NCI-H128 (cell line): Measurements from ENCODE around the gene CHST12.
"Not testable (repeated sequence)": the region's sequence is repeated elsewhere in the genome, so short reads cannot be mapped to it uniquely, and the experiment has no call there.

ENCODE experiments used
- DNase-seq: peaks from one replicate; lab custom pipeline; 2025; ENCODE audit not compliant: unreplicated experiment; lab: John Stamatoyannopoulos, UW

The CHST12 gene

GRCh38 chr7:2403718-2404648, 572 bp downstream of the CHST12 start:
- DNase-seq, result no peak

- DNase-seq, result no peak
These were observed 1.3 kb downstream of the CHST12 start for GRCh38 chr7:2404714-2405119.

GRCh38 chr7:2405201-2405600, 1.8 kb downstream of the CHST12 start:
- DNase-seq, result no peak

- DNase-seq, result no peak
These were observed 2.4 kb downstream of the CHST12 start for GRCh38 chr7:2405601-2406345.

- DNase-seq, result no peak
These were observed 6.5 kb downstream of the CHST12 start for GRCh38 chr7:2409745-2410414.

- no peak for DNase-seq
These were observed 7.6 kb downstream of the CHST12 start for GRCh38 chr7:2411049-2411448.

GRCh38 chr7:2411815-2412586, 8.6 kb downstream of the CHST12 start:
- no peak for DNase-seq

GRCh38 chr7:2412587-2413201, 9.3 kb downstream of the CHST12 start:
- DNase-seq, result no peak

- no peak for DNase-seq
These were observed 12.7 kb downstream of the CHST12 start for GRCh38 chr7:2416063-2416462.

- no peak for DNase-seq
These were observed 13.2 kb downstream of the CHST12 start for GRCh38 chr7:2416650-2417049.

- DNase-seq, result not testable (repeated sequence)
These were observed 13.8 kb downstream of the CHST12 start for GRCh38 chr7:2417178-2417577.

- no peak for DNase-seq
These were observed 14.6 kb downstream of the CHST12 start for GRCh38 chr7:2417981-2418481.

GRCh38 chr7:2420216-2420933, 17.0 kb downstream of the CHST12 start:
- no peak for DNase-seq

- DNase-seq, result no peak
These were observed 18.5 kb downstream of the CHST12 start for GRCh38 chr7:2421943-2422310.

- no peak for DNase-seq
These were observed 22.3 kb downstream of the CHST12 start for GRCh38 chr7:2425749-2426148.

- no peak for DNase-seq
These were observed 28.0 kb downstream of the CHST12 start for GRCh38 chr7:2431260-2431867.

- DNase-seq, result no peak
These were observed 29.7 kb downstream of the CHST12 start for GRCh38 chr7:2432910-2433712.
